ENCODE data around the gene CCDC57.
A peak's percentile ranks its signal among the peaks of the same experiment; 100 is the strongest.
"Not testable (repeated sequence)": the region's sequence is repeated elsewhere in the genome, so short reads cannot be mapped to it uniquely, and the experiment has no call there.

The CCDC57 gene

DNA sequence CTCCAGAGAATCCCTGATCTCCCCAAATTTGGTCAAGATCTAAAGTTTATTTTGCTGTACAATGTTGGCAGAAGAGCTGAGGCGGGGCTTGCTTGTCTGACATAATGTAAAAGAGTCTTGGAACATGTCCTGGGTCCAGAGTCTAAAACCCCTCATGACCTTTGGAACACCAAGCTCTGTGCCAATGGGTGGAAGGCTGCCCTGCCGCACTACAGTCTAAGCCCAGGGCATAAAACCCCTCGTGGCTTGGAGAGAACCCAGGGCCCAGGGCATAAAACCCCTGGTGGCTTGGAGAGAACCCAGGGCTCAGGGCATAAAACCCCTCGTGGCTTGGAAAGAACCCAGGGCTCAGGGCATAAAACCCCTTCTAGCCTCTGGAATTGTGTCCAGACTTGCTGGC, 36.7 kb downstream of the CCDC57 start:
- no peak for DNase-seq (ENCODE audit: low read depth)

GRCh38 chr17:82175201-82175600, 37.4 kb downstream of the CCDC57 start:
- no peak for DNase-seq (ENCODE audit: low read depth)

DNA sequence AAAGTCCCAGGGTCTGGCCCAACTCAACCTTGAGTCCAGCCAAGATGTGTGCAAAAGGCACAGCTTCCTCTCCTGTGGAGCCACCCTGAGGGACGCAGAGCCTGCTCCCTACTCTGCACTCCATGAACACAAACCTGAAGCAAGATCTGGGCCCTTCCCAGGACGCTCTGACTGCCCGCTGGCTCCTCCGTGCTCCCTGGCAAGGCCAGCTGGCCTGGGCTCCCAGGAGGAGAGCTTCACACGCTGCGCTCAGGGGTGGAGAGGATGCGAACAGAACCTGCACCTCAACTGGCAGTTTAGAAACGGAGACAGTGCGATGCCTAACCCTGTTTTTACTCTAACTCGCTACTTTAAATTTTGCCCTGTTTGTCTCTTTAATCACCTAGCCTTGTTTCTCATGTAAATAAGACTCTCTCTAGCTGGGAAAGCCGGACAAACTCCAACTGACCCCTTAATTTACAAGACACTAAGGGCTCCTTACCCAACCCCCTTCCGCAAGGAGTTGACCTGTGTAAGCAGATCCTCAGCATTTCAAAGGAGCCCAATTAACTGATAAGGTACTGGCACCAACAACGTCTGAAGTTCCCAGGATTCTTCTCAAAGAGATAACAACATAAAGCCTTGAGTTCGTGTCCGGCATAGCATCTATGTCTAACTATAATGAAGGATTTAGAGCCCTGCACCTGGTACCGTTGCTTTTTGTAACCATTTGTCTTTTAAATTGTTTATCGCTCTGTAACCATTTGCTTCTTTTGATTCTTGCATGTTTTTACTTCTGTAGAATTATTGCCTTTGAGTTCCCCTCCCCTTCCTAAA, 38.4 kb downstream of the CCDC57 start:
- DNase-seq (ENCODE audit: low read depth), result not testable (repeated sequence)

DNA sequence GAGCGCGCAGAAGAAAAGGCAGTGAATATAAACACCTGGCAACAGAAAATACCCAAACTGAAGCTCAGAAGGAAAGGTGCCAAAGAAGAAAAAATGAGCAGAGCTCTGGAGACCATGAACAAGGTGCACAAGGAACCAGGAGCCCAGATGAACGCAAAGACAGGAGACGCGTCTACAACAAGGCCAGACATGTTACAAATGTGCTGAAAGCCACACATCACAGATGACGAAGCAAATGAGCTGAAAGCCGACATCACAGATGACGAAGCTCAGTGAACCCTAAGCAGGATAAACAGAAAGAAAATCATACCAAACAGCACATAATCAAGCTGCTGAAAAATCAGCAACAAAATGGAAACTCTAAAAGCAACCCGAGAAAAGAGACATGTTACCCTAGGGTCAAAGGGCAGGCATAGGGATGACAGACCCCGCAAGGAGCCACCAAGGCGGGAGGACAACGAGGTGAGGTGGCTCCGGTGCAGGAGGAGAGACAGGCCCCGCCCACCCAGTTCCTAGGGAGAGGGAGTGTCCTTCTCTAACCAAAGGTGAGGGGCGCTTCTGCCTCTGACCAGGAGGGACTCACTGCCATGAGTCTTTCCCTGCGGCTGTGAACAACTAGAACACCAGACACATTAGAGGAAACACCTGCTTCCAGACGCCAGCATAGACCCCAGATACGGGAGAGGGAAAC, 39.1 kb downstream of the CCDC57 start:
- DNase-seq (ENCODE audit: low read depth), result no peak

- no peak for DNase-seq (ENCODE audit: low read depth)
These were observed 40.0 kb downstream of the CCDC57 start for GRCh38 chr17:82172486-82173160.

GRCh38 chr17:82171750-82172375, 40.8 kb downstream of the CCDC57 start:
- DNase-seq (ENCODE audit: low read depth), result no peak

DNA sequence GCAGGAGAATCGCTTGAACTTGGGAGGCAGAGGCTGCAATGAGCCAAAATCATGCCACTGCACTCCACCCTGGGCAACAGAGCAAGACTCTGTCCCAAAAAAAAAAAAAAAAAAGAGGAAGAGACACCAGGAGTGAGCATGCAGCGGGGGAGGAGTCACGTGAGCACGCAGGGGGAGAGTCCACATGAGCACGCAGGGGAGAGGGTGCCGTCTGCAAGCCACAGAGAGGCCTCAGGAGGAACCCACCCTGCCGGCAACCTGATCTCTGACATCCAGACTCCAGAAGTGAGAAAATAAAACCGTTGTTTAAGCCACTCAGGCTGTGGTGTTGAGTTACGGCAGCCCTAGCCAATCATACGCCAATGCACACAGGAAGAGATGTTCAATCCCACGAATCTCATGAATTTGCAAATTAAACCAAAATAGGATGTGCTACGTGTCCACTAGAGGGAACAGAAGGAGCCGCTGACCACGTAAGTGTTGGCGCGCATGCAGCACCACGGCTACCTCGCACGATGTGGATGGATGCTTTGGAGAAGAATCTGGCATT, 42.2 kb downstream of the CCDC57 start:
- no peak for DNase-seq (ENCODE audit: low read depth)

GRCh38 chr17:82168568-82168967, 44.1 kb downstream of the CCDC57 start:
- no peak for DNase-seq (ENCODE audit: low read depth)

- DNase-seq (ENCODE audit: low read depth), result no peak
These were observed 45.6 kb downstream of the CCDC57 start for GRCh38 chr17:82167028-82167427.

GRCh38 chr17:82164853-82165252, 47.8 kb downstream of the CCDC57 start:
- no peak for DNase-seq (ENCODE audit: low read depth)

DNA sequence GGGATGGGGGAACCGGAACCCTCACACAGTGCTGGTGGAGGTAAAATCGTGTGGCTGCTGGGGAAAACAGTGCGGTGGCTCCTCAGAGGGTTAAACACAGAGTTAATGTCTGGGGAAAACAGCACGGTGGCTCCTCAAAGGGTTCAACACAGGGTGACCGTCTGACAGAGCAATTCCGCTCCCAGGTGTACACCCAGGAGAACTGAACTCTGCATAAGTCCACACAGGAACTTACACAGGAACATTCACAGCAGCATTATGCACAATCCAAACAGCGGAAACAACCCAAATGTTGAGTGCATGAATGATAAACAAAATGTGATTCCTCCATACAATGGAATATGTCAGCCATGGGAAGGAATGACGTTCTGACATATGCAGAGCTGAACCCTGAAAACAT, 51.4 kb downstream of the CCDC57 start:
- no peak for DNase-seq (ENCODE audit: low read depth)

DNA sequence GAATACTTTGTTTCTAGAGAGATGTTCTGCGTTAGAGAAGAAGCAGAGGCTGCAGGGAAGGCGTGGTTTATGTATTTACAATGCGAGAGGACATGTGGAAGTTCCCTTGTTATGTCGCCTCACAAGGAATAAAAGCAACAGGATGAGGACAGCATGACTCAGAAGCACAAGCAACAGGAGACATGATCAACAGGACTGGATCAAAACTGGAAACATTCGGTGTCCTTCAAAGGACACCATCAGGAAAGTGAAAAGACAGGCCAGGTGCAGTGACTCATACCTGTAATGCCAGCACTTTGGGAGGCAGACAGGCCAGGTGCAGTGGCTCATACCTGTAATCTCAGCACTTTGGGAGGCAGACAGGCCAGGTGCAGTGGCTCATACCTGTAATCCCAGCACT, 52.6 kb downstream of the CCDC57 start:
- no peak for DNase-seq (ENCODE audit: low read depth)

DNA sequence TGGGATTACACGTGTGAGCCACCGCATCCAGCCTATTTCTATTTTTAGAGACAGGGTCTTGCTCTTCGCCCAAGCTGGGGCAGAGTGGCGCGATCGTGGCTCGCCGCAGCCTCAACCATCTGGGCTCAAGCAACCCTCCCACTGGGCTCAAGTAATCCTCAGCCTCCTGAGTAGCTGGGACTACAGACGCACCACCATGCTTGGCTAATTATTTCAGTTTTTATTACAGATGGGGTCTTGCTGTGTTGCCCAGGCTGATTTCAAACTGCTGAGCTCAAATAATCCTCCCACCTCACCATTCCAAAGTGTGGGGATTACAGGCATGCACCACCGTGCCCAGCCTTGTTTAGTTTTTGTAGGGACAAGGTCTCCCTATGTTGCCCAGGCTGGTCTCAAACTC, 53.8 kb downstream of the CCDC57 start:
- no peak for DNase-seq (ENCODE audit: low read depth)

DNA sequence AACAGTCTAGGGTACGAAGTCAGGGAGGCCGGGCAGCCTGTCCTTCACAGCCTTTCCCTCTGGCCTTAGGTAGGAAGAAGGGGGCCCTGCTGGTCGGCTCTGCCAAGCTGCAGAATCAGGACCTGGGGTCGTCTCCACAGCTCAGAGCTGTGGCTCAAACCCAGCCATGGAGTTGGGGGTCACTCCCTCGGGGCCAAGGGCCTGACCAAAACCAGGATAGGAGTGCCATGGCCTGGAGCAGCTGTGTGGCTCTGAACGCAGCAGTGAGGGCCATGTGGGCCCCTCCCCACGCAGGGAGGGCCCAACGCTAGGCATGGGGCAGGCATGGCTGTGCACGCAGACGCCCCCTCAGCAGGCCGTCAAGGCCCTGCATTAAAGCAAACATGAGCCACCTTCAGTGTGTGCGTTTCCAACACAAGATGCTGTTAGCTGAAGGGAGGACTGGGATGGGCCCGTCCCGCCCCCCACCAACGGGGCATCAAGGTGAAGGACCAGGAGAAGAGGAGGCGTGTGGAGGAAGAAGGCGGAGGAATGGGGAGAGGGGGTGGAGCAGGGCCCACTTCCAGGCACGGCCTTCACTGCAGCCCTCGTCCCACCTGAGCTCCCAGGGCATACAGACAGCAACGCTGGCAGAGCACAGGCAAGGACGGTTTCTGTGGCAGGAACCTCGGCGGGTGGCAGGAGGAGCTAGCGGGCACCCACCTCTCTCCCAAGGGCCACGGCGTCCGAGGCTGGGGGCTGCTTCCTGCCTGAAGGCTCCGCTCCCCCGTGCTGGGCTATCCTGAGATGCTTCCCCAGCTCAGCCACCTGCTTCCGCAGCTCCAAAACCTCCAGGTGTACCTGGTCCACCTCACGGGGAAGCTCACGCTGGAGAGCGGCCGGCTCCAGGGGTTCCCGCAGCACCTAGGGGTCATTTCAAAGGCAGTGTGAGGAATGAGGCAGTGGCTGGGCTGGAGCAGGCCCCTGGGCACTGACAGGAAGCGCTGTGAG, 55.3 kb downstream of the CCDC57 start:
- no peak for DNase-seq (ENCODE audit: low read depth)

GRCh38 chr17:82156284-82156925, 56.2 kb downstream of the CCDC57 start:
- no peak for DNase-seq (ENCODE audit: low read depth)

DNA sequence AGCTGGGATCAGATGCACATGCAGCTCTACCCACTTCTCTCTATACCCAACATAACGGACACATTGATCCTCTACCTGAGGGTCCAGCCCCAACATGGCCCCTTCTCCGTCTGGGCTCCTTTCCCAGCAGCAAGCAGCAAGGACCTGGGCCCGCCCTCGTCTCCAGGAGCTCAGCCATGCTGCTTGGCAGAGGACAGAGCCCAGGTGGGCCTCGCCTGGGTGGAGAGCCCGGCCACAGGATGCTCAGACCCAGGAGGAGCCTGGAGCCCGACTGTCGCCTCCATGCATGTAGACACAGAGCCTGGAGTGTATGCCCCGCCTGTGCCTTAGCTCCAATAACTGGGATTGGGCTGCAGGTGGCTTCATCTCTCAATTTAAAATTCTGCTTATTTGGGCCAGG, 57.0 kb downstream of the CCDC57 start:
- no peak for DNase-seq (ENCODE audit: low read depth)

DNA sequence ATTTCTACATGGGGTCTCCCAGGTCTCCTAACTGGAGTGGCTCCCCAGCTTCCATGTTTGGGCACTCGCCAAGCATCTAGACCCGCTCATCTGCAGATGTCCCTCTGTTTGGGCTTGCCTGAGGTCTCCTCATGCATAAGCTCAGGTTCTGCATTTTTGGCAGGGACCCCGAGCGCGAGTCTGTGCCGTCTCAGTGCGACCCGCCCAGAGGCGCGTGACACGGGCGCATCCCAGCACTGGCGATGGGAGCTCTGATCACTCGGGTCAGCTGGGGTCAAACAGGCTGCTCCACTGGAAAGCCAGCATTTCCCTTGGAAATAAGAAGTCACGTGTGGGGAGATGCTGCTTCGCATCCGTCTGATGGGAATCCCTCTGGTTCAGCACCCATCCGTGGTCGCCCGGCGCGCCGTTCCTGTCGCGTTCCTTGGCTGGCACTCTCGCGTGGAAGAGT, 57.7 kb downstream of the CCDC57 start:
- no peak for DNase-seq (ENCODE audit: low read depth)

DNA sequence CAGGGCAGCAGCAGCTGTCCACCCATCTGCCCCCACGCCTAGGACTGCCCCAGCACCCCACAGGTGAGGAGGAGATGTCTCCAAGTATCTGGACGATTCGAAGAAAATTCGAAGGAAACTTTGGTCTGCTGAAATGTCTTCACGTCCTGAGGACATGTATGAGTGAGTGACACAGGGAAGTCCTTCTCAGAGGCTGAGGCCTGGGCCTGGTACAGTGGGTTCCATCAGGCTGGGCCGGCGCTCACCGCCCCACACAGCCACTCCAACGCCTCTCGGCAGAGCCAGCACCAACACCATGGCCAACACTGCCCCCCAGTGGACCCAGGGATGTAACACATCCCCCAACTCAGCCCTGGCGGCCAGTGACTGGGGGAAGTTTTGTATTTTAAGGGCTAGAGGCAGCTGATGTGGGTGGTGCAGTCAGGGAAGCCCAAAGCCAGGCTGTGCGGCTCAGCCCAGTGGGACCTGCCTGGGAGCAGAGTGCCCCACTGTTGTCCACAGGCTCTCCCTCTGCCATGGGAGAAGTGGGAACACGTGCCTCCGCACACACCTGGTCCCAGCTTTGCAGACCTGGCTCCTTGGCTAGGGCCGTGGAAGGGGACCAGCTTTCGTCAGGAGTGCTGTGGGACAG, 58.8 kb downstream of the CCDC57 start:
- peak; percentile 77 for DNase-seq (ENCODE audit: low read depth)

- DNase-seq (ENCODE audit: low read depth), result no peak
These were observed 59.3 kb downstream of the CCDC57 start for GRCh38 chr17:82153295-82153691.
